Astrocyte of the cerebellum (primary cell): ENCODE data around the gene STARD13.
A peak's percentile ranks its signal among the peaks of the same experiment; 100 is the strongest.

Experiments
- DNase-seq: peaks from one replicate; pipeline ENCODE4 v3.0.0-alpha.2; 2011; ENCODE audit warnings: low read depth
- H3K4me3 ChIP-seq: 2 replicates; pipeline ENCODE4 v1.5.1; 2011; ENCODE audit warnings: mild to moderate bottlenecking, low read depth, low read length, moderate library complexity
- CTCF ChIP-seq: IDR thresholded peaks from 2 replicates; pipeline ENCODE4 v1.5.1; 2012; ENCODE audit warnings: low read length, low read depth, moderate library complexity, mild to moderate bottlenecking; ENCODE audit errors: missing control alignments
- in situ Hi-C: cut with HindIII; loops from 2 replicates; pipeline ENCODE4 v1.10.0; 2017; ENCODE audit warnings: low sequenced_read_pairs

Gene STARD13

GRCh38 chr13:33284916-33285315 lies 639 bp downstream of the STARD13 start:
- no peak for DNase-seq
- H3K4me3 ChIP-seq: peak overlapping the region; percentile 65
- in situ Hi-C loops: no loop called here
- no peak for TF ChIP-seq CTCF

GRCh38 chr13:33284031-33284430 lies 1.5 kb downstream of the STARD13 start:
- no peak for TF ChIP-seq CTCF
- in situ Hi-C loops: no loop called here
- peak overlapping the region; percentile 65 for H3K4me3 ChIP-seq

GRCh38 chr13:33283195-33283911 lies 2.2 kb downstream of the STARD13 start:
- peak overlapping the region; percentile 65 for H3K4me3 ChIP-seq
- DNase-seq: no peak
- TF ChIP-seq CTCF: no peak
- in situ Hi-C loops: no loop called here

More at GRCh38 chr13:33284031-33284430, 1.5 kb downstream of the STARD13 start:
- DNase-seq: no peak

GRCh38 chr13:33281951-33282595 lies 3.5 kb downstream of the STARD13 start:
- peak overlapping the region; percentile 6 for H3K4me3 ChIP-seq
- no peak for DNase-seq
- in situ Hi-C loops: no loop called here
- TF ChIP-seq CTCF: no peak

GRCh38 chr13:33280923-33281322 lies 4.6 kb downstream of the STARD13 start:
- no peak overlapping the region for H3K4me3 ChIP-seq
- no peak for DNase-seq
- TF ChIP-seq CTCF: no peak
- in situ Hi-C loops: no loop called here

GRCh38 chr13:33280279-33280905 lies 5.2 kb downstream of the STARD13 start:
- H3K4me3 ChIP-seq: no peak overlapping the region
- no peak for DNase-seq
- no peak for TF ChIP-seq CTCF
- in situ Hi-C loops: no loop called here
